ENCODE results near the gene CCDC169.

- TF ChIP-seq ZBTB8A (tag by site-specific recombination; IDR thresholded peaks at IDR 0.05) (no peak), CTCF (tag by site-specific recombination; IDR thresholded peaks at IDR 0.05) (no peak), PRDM4 (tag by site-specific recombination; IDR thresholded peaks at IDR 0.05) (no peak), ZBTB49 (tag by site-specific recombination; IDR thresholded peaks at IDR 0.05; ENCODE audit: low read depth) (no peak), ZNF211 (tag by site-specific recombination; IDR thresholded peaks at IDR 0.05; ENCODE audit: low read depth) (no peak), ZNF146 (tag by site-specific recombination; IDR thresholded peaks at IDR 0.05) (no peak), KLF17 (tag by site-specific recombination; IDR thresholded peaks at IDR 0.05) (no peak), KLF9 (tag by site-specific recombination; IDR thresholded peaks at IDR 0.05; ENCODE audit: low read depth) (no peak), OSR2 (tag by site-specific recombination; IDR thresholded peaks at IDR 0.05) (no peak), ZNF639 (tag by site-specific recombination; IDR thresholded peaks at IDR 0.05) (no peak), GLI2 (tag by site-specific recombination; IDR thresholded peaks at IDR 0.05; ENCODE audit: borderline replicate concordance, low read depth) (no peak), ZBTB11 (tag by site-specific recombination; conservative IDR thresholded peaks at IDR 0.05; ENCODE audit: low read depth) (no peak)
These were observed 84.8 kb downstream of the CCDC169 start for GRCh38 chr13:36212789-36213188.
